Ovary (tissue), 9 donors: ENCODE data around the gene ANKH. TPM values are rescaled to one million over a fixed set of nuclear protein-coding genes. Genes with fewer than 3 reads are reported as not detected.

Experiments used
- DNase-seq, 5 donors: peaks; one replicate each; pipeline ENCODE4 v3.0.0-alpha.2; 2019 to 2020
- H3K27ac ChIP-seq, 2 donors: fragments of 200-600 bp; one replicate each; pipeline versions ENCODE4 v1.5.1 to v1.8.0; 2019 to 2022
- H3K27me3 ChIP-seq: fragments of 200-600 bp; one replicate; pipeline ENCODE4 v1.8.0; 2022
- H3K36me3 ChIP-seq: fragments of 200-600 bp; sonication (generic); one replicate; pipeline ENCODE4 v1.5.1; 2019
- H3K4me1 ChIP-seq: one replicate; pipeline ENCODE4 v1.8.1; 2013; ENCODE audit warnings: mild to moderate bottlenecking, moderate library complexity; ENCODE audit not compliant: insufficient read depth
- H3K4me3 ChIP-seq: fragments of 200-600 bp; sonication (generic); one replicate; pipeline ENCODE4 v1.5.1; 2017
- H3K9me3 ChIP-seq, 2 donors: fragments of 200-600 bp in 1 of 2; sonication (generic) in 1 of 2; one replicate each; pipeline versions ENCODE4 v1.5.1 to v1.8.1; 2013 to 2019; ENCODE audit warnings: mild to moderate bottlenecking in 1 of 2, moderate library complexity in 1 of 2
- CTCF ChIP-seq, 3 donors: fragments of 450-650 bp in 2 of 3; fragments of 200-600 bp in 1 of 3; IDR thresholded peaks; one replicate each; pipeline versions ENCODE4 v1.5.1 to v1.8.0; 2016 to 2022; ENCODE audit warnings: antibody characterized with exemption in 3 of 3, mild to moderate bottlenecking in 1 of 3
- EP300 ChIP-seq: sonication (generic); formaldehyde crosslinking; IDR thresholded peaks from one replicate; pipeline ENCODE4 v1.6.1; 2017; ENCODE audit warnings: antibody characterized with exemption
- POLR2A ChIP-seq: fragments of 450-650 bp; IDR thresholded peaks from one replicate; pipeline ENCODE4 v1.6.1; 2017; ENCODE audit warnings: antibody characterized with exemption, mild to moderate bottlenecking, moderate library complexity
- WGBS, 3 donors: extraction: QIAGEN DNeasy Blood & Tissue Kit in 1 of 3; methylation state at CpG; one replicate each; pipeline versions ENCODE4 v1.1.5 to v1.1.7; 2013 to 2017; 5-methylcytosine and 5-hydroxymethylcytosine counted together
- intact Hi-C, 4 donors: fragments of 100-400 bp; cut with DNase I; formaldehyde crosslinking; loops; one replicate each; pipeline versions ENCODE4 v1.11.0 to v1.15.1; 2022 to 2023
- polyA plus RNA-seq, 2 donors: library from polyadenylated mRNA; stranded (reverse); fragments of 200-250 nt in 1 of 2; fragments of 350-450 nt in 1 of 2; fragmentation: Illumina TruSeq in 1 of 2; extraction: RNeasy Lipid Tissue Mini Kit (QIAGEN cat#74804) in 1 of 2; gene quantifications; one replicate each; pipeline ENCODE4 v1.2.3, GENCODE V29; 2013 to 2014
- total RNA-seq, 7 donors: library from RNA; depleted of rRNA in 2 of 7; stranded (reverse); fragments of >200 nt in 2 of 7; fragmentation: NEBNext Ultra II Directional in 3 of 7; extraction: Animal tissue kit (Norgen Biotek cat#: 25700) in 3 of 7; gene quantifications; one replicate each; pipeline versions ENCODE4 v1.1.0 to v1.2.4, GENCODE V29; 2016 to 2023
- donor health status: DM: no; HTN: no; CAD: no; lungs with moderate emphysema.
- donor health status: DM: no; HTN: no; CAD: no.
- donor health status: Bipolar disorder and iron deficiency.
- donor health status: DM: yes; HTN: yes; CAD: no.
- donor health status: DM: no; HTN: no; CAD: no.
- donor health status: DM: yes; HTN: yes; CAD: no.

ANKH gene
- total and polyA plus RNA-seq, 9 donors: 17.2 to 80.7 (median 44.6) TPM

- H3K4me1 ChIP-seq: peaks cover 1% of the 10 kb centered on the region
- intact Hi-C loops: no loop called here
- no peak overlapping the region for H3K27ac ChIP-seq
- no peak for DNase-seq
- H3K36me3 ChIP-seq: no peaks in the 10 kb centered on the region
- no peak overlapping the region for H3K4me3 ChIP-seq
- TF ChIP-seq CTCF (IDR thresholded peaks at IDR 0.05): no peak
- no peak for TF ChIP-seq POLR2A
- TF ChIP-seq EP300: no peak
- H3K27me3 ChIP-seq: no peaks in the 10 kb centered on the region
- H3K9me3 ChIP-seq: no peaks in the 10 kb centered on the region
- WGBS, 3 donors: 45 to 80% (median 64%) methylated on average over 3 of the region's 3 CpGs
Observed at GRCh38 chr5:14813747-14814146, 57.8 kb downstream of the ANKH start.

GRCh38 chr5:14812166-14812565 is 59.4 kb downstream of the ANKH start:
- intact Hi-C loops: no loop called here
- Histone ChIP-seq H3K4me3 (no peak overlapping the region), H3K27me3 (no peaks in the 10 kb centered on the region), H3K36me3 (no peaks in the 10 kb centered on the region), H3K4me1 (peaks cover 1% of the 10 kb centered on the region), H3K9me3 (no peaks in the 10 kb centered on the region), H3K27ac (no peak overlapping the region)
- no peak for DNase-seq
- 93 to 97% (median 95%) methylated on average over 5 of the region's 5 CpGs for WGBS, 3 donors
- TF ChIP-seq EP300: no peak
- TF ChIP-seq CTCF (IDR thresholded peaks at IDR 0.05): no peak
- TF ChIP-seq POLR2A: no peak

- intact Hi-C loops: no loop called here
- Histone ChIP-seq H3K36me3 (no peaks in the 10 kb centered on the region), H3K4me3 (no peak overlapping the region), H3K27me3 (no peaks in the 10 kb centered on the region), H3K27ac (no peak overlapping the region), H3K4me1 (peaks cover 1% of the 10 kb centered on the region), H3K9me3 (no peaks in the 10 kb centered on the region)
- DNase-seq: no peak
- 90 to 92% (median 91%) methylated on average over 12 of the region's 12 CpGs for WGBS, 3 donors
- TF ChIP-seq EP300 (no peak), CTCF (IDR thresholded peaks at IDR 0.05) (no peak), POLR2A (no peak)
Observed at GRCh38 chr5:14810928-14811572, 60.5 kb downstream of the ANKH start.

- Histone ChIP-seq H3K9me3 (no peaks in the 10 kb centered on the region), H3K4me1 (peaks cover 1% of the 10 kb centered on the region), H3K27ac (no peak overlapping the region), H3K4me3 (no peak overlapping the region), H3K27me3 (no peaks in the 10 kb centered on the region), H3K36me3 (no peaks in the 10 kb centered on the region)
- intact Hi-C loops: no loop called here
- DNase-seq: no peak
- no peak for TF ChIP-seq POLR2A
- TF ChIP-seq EP300: no peak
- no peak for TF ChIP-seq CTCF (IDR thresholded peaks at IDR 0.05)
- 93 to 99% (median 97%) methylated on average over 6 of the region's 6 CpGs for WGBS, 3 donors
Observed at GRCh38 chr5:14810282-14810681, 61.3 kb downstream of the ANKH start.
